ENCODE data around the gene MYH10. TPM values are rescaled to one million over a fixed set of nuclear protein-coding genes. Genes with fewer than 3 reads are reported as not detected.

MYH10 gene
- total and polyA plus RNA-seq, 9 of the 15 experiments (the other 6 are each of a cell fraction or from before 2014, with no cell fraction given) = 16.3 to 95.3 (median 39.7) TPM

GRCh38 chr17:8630227-8630801 is at the start of gene MYH10 (continued):
- peak; percentile 52 for TF ChIP-seq TAF1 (IDR thresholded peaks at IDR 0.05; ENCODE audit: control insufficient read depth, extremely low read depth, insufficient read depth, low read length, severe bottlenecking)
- no peak for TF ChIP-seq RBM15 (IDR thresholded peaks at IDR 0.05; ENCODE audit: insufficient read depth, low read length)
- TF ChIP-seq ZNF830 (CRISPR knock-in tag; IDR thresholded peaks at IDR 0.05) = no peak
- no peak for TF ChIP-seq LCOR (CRISPR knock-in tag; IDR thresholded peaks at IDR 0.05)
- TF ChIP-seq NONO (IDR thresholded peaks at IDR 0.05; ENCODE audit: low read depth in 2 of 2, low read length in 1 of 2) = no peak
- TF ChIP-seq BRF1 (IDR thresholded peaks at IDR 0.05; ENCODE audit: borderline replicate concordance, extremely low read depth, insufficient read length) = no peak
- no peak for TF ChIP-seq CHCHD3 (CRISPR knock-in tag; IDR thresholded peaks at IDR 0.05)
- peak; percentile 3 for TF ChIP-seq KDM5B (IDR thresholded peaks at IDR 0.05; ENCODE audit: insufficient replicate concordance, low read depth, low read length)
- TF ChIP-seq TBP (optimal IDR thresholded peaks at IDR 0.05; ENCODE audit: low read depth, low read length) = peak; percentile 44
- TF ChIP-seq SAFB2 (IDR thresholded peaks at IDR 0.05; ENCODE audit: borderline replicate concordance, low read depth, low read length, severe bottlenecking) = no peak
- no peak for TF ChIP-seq HMG20B (CRISPR knock-in tag; IDR thresholded peaks at IDR 0.05)
- TF ChIP-seq ZNF217 (CRISPR knock-in tag; IDR thresholded peaks at IDR 0.05) = no peak
- no peak for TF ChIP-seq THRB (CRISPR knock-in tag; conservative IDR thresholded peaks at IDR 0.05)
- TF ChIP-seq POLR2A (conservative IDR thresholded peaks at IDR 0.05) = peak; percentile 53
- no peak for TF ChIP-seq HCFC1 (IDR thresholded peaks at IDR 0.05; ENCODE audit: low read depth, low read length)
- TF ChIP-seq SMC3 (conservative IDR thresholded peaks at IDR 0.05; ENCODE audit: insufficient read depth, low read depth, low read length) = no peak
- no peak for TF ChIP-seq PYGO2 (tag; IDR thresholded peaks at IDR 0.05)
- no peak for TF ChIP-seq LEF1 (IDR thresholded peaks at IDR 0.05)
- no peak for TF ChIP-seq WHSC1 (IDR thresholded peaks at IDR 0.05; ENCODE audit: low read length)
- 0 out of 2 replicates have a peak, but pooled peaks have one; percentile 38 for TF ChIP-seq GABPB1 (CRISPR knock-in tag; IDR thresholded peaks at IDR 0.05)
- TF ChIP-seq RNF2 (IDR thresholded peaks at IDR 0.05) = no peak
- TF ChIP-seq POLR2G (IDR thresholded peaks at IDR 0.05; ENCODE audit: low read depth, low read length) = peak; percentile 79

Measured in K562 (cell line).